GM18870 (cell line): ENCODE data around the gene METTL5.

Source experiments
- ATAC-seq: cut with Tn5 transposase; IDR thresholded peaks from one replicate; pipeline ENCODE4 v1.9.1; 2021; ENCODE audit warnings: moderate library complexity; ENCODE audit not compliant: unreplicated experiment

Gene METTL5

DNA sequence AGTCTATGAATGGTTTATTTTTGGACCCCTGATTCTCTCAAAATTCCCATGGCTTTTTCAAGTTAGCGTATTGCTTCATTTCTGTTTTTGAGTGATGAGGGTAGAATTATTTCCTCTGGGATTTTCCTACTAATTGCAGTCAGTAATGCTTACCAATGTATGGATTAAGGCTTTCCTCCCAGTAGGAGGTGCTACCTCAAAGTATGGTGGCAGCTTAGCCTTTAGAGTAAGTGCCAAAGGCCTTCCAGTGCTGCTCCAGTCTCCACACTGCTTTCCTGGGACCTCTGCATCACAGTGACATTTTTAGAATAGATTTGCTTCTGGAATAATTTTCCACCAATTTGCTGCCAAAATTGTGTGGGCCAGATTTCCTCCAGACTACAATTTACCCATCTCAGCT is 42.2 kb downstream of the METTL5 start:
- no peak for ATAC-seq

DNA sequence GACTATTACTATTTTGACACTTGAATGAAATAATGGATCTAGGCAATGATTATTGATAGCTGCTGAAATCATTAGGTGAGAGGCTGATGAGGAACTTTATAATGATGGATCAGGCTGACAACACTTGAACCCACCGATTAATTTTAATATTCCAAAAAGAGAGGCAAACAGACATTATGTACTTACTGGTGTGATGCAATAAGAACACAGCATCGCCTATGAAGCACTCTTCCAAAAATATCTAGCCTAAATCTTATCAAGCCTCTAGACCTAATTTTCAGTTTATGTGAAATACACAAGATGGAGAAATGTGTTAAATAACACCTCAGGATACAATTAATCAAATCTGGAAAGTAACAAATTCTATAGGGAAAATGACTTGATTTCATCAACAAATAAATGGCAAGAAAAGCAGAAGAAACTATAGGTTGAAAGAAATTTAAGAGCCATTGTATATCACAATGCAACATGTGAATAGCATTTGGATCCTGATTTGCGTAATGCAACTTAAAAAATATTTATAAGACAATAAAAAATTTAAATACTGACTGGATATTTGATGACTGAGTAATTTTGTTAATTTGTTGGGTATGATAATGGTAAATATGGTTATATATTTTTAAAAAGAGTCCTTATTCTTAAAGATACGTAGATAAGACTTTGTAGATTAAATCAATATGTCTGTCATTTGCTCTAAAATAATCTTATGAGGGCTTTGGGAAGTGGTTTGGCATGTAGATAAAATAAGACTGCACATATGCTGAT is 43.3 kb downstream of the METTL5 start:
- no peak for ATAC-seq

DNA sequence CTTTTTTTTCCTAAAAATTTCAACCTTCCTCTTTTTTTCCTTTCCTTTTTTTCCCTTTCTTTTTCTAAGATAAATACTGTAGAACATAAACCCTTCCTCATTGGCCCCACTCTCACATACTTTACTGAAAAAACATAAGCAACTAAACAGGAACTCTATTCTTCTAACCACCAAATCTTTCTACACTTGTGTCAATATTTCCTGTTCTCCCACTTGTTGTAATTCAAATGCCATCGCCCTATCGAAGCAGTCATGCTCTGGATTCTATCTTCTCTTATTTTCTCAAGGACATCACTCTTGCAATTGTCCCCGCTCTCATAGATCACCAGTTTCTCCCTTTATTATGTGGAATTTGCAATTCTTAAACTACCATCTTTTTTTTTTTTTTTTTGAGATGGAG is 46.3 kb downstream of the METTL5 start:
- no peak for ATAC-seq

DNA sequence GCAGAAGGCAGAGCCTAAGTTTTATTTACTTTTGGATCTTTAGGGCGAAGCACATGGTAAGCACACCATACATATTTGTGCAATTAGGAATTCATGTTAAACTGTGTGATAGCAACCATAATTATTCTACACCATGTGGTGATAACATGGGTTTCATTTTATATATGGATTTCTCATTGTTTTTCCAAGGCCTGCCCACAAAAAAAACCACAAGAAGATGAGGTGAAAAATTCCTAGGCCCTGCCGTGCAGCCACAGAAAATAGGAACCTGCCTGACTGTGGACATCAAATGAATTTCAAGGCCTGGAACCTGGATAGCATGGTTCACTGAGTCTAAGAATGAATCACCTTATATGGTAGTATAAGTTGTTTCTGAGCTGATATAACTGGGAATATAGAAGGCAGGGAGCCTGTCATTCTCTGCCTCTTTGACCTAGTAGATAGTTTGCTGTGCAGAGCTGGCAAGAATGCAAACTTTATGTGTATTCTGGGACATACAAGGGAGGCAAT is 48.4 kb downstream of the METTL5 start:
- ATAC-seq, result no peak

DNA sequence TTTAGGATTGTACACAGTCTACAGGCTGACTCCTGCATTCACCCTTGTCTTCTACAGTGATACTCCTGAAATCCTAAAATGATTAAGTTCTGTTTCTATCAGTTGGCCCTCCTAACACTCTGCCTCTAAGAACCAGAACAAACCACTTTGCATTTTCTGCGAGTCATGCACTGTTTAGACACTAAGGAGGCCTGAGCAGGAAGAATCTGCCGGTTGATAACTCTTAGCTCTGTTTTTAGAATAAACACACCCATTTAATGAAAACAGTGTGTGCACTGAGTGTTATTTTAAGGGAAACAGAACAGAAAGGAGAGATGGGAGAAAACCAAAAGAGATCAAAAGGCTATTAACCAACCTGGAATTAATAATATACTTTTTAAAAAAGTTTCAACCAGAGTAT is 48.9 kb downstream of the METTL5 start:
- ATAC-seq, result no peak

DNA sequence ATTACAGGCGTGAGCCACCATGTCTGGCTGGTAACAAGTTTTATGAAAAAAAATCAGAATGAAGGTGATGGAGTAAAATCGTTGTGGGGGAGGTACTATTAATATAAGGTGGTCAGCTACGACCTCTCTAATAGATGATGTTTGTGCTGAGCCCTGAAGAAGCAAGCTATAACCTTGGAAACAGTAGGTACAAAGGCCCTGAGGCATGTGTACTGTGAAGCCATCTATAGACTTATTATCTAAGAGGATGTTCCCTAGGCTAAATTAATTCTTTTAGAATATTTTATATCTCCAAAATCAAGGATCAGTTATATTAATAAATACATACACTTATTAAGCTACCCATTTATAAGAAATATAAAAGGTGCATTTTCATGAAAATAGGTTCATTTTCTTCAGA is 49.4 kb downstream of the METTL5 start:
- no peak for ATAC-seq

DNA sequence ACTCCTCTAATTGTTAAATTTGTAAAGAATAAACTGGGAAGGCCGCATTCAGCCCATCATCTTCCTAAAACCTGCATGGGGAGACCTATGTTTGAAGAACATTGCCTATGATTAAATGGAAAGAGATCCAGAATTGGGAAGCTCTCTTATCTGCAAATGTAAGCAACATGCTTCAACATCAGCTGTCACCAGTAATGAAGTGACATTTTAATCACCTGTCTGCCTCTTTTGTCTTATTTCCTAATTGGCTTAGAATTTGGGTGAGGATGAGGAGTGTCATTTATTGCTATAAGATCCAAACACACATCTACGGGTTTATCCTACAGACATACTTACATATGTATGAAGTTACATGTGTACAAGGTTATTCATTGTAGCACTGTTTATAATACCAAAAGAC is 52.1 kb downstream of the METTL5 start:
- no peak for ATAC-seq

DNA sequence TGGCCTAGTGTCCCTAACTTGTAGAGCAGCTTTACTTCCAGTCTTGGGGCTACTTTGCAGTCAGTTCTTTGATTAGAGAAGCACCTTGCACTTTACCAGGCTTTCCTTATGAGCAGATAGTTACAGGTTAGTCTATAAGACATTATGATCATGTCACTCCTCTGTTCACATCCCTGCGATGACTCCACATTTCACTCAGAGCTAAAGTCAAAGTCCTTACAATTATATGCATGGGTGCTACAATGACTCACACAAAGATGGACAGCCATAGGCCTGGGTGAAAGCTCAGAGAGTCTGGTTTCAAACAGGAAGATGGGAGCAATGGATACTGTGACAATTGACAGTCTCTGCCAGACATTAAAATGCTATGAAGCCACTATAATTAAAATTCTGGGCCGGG is 53.1 kb downstream of the METTL5 start:
- no peak for ATAC-seq

DNA sequence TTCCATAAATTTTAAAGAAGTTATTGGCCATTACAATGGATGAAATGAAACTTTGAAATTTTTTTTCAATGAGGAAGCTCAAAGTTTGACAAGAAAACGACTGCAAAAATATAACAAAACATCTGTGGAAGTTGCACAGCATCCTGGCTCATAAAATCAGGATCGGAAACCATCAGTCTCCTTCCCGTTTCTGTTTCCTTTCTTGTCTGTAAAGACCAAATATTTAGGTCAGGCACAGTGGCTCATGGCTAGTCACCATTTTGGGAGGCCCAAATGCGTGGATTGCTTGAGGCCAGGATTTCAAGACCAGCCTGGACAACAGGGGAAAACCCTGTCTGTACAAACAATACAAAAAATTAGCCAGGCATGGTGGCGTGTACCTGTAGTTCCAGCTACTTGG is 53.7 kb downstream of the METTL5 start:
- no peak for ATAC-seq

DNA sequence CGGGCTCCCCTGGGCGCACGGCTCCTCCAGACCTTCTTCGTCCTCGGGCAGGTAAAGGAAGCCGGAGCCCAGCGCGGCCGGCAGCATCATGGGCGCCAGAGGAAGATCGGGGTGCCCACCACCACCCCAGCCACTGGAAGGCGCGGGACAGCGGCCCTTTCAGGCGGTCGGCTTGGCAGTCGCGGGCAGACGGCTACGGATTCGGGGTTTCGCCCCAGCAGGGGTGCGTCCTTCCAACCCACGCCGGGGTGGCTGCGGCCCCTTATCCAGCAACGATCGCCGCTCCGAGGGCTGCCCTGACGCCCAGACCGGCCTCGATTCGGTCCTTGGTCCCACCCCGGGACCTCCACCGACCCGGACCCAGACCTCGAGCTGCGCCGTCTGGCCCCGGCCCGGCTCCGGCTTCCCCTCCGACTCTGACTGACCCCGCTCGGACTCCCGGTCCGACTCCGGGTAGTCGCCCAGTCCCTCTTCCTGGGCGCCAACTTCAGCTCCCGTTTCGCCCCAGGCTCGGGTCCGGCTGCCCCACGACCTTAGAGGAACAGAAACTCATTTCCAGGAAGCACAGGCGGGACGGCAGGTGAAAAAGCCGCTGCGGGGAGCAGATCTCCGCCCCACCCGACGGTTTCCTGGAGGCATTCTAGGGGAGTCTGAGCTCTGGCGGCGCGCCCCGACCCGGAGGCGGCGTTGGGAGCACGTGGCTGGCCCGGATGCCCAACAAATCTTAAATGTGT is 56.3 kb downstream of the METTL5 start:
- no peak for ATAC-seq

DNA sequence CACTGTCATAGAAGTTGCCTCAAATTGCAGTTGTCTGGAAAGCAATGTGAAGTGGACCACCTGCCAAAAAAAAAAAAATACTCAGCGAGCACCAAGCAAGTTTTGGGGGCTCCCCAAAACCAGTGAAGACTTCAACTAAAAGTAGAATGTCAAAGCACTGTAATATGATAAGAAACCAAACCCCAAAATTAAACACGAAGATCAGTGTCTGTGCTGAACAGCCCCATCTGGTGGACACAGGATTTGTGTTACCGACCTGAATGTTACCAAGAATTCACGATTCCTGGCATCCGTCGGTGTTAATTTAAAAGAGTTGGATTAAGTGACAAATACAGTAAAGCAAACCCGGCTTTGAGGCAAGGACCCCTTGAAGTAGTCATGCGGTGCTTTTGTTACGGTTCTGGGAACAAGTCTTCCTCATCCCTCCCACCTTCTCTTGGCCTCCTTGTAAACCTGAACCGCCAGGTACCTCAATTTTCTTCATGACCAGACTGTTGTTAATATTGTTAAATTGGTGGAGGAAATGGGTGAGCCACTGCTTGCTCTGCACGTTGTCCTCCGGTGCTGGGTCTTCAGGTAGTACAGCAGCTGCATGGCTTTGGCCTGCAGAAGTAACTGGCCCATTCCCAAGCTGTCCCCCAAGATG is 57.3 kb downstream of the METTL5 start:
- no peak for ATAC-seq

DNA sequence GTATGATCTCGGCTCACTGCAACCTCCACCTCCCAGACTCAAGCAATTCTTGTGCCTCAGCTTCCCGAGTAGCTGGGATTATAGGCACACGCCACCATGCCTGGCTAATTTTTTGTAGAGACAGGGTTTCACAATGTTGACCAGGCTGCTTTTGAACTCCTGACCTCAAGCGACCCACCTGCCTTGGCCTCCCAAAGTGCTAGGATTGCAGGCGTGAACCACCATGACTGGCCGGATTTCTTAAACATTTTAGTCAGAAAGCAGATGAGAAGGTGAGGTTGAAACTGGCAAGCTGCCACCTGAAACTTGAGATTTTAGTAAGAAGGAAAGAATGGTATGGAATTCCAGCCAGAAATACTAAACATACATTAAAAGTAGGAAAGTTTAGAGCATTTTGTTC is 59.2 kb downstream of the METTL5 start:
- ATAC-seq, result no peak

DNA sequence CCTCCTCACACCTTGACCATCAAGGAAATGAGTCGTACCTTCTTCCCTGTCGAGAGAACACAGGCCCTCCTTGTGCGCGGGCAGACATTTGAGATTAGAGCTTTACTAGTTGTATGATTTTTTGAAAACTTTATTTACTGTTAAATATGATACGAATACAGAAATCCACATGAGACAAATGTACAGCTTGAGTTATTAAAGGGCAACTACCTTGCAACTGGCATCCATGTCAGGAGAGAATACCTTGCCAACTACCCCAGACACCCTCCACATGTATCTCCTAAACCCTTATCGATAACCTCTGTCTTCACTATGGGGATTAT is 62.8 kb downstream of the METTL5 start:
- ATAC-seq, result no peak
